H1 (cell line): ENCODE measurements around the gene INF2. TPM values are rescaled to one million over a fixed set of nuclear protein-coding genes. Genes with fewer than 3 reads are reported as not detected.

ENCODE experiments used
- CHD7 ChIP-seq: fragments of 300-600 bp; sonication (generic); IDR thresholded peaks from 2 replicates; pipeline ENCODE4 v1.7.1; 2012; ENCODE audit warnings: low read length, moderate library complexity, mild to moderate bottlenecking, inconsistent platforms; ENCODE audit not compliant: insufficient replicate concordance
- HDAC6 ChIP-seq: IDR thresholded peaks from one replicate; pipeline ENCODE4 v1.7.1; 2012; ENCODE audit warnings: low read depth, mild to moderate bottlenecking, inconsistent platforms, low read length, moderate library complexity
- NANOG ChIP-seq: IDR thresholded peaks from 2 replicates; pipeline ENCODE4 v1.6.1; 2011; ENCODE audit warnings: low read length, low read depth, mild to moderate bottlenecking, inconsistent platforms; ENCODE audit not compliant: insufficient read depth, poor library complexity, severe bottlenecking
- PHF8 ChIP-seq: fragments of 200-600 bp; sonication (generic); conservative IDR thresholded peaks from 2 replicates; pipeline ENCODE4 v1.7.1; 2012; ENCODE audit warnings: low read depth, mild to moderate bottlenecking, inconsistent platforms, low read length, moderate library complexity
- polyA plus RNA-seq, 7 experiments: library from polyadenylated mRNA; depleted of rRNA in 3 of 7; stranded (reverse) in 5 of 7; unstranded in 2 of 7; fragments of >200 nt in 5 of 7; fragments of 200-250 nt in 2 of 7; gene quantifications; 1 replicate in 5 of 7; 2 replicates in 1 of 7; 4 replicates in 1 of 7; pipeline versions ENCODE4 v1.2.1 to v1.2.3, GENCODE V29; 2011 to 2013; ENCODE audit warnings: missing spikeins in 2 of 7, mixed read lengths in 2 of 7
- total RNA-seq: library from RNA; stranded (reverse); fragmentation: NEBNext Ultra II Directional; extraction: Animal tissue kit (Norgen Biotek cat#: 25700); gene quantifications from 2 replicates; pipeline ENCODE4 v1.2.1, GENCODE V29; 2021
- TF ChIP-seq, protein P1 (sequence below), 3 experiments: IDR thresholded peaks; 1 replicate in 2 of 3; 2 replicates in 1 of 3; pipeline versions ENCODE4 v1.5.1 to v1.6.1; 2011; ENCODE audit warnings: low read length in 3 of 3, mild to moderate bottlenecking in 3 of 3, inconsistent platforms in 2 of 3, low read depth in 1 of 3, moderate library complexity in 1 of 3; ENCODE audit not compliant: insufficient read depth in 1 of 3; ENCODE audit errors: control extremely low read depth in 1 of 3
- TF ChIP-seq, protein P2 (sequence below): IDR thresholded peaks from 2 replicates; pipeline ENCODE4 v1.6.1; 2011; ENCODE audit warnings: low read length, improper control_type of control experiment

The INF2 gene
- total and polyA plus RNA-seq, 2 of the 8 experiments (the other 6 are each of a cell fraction or from before 2014, with no cell fraction given): 29.1 to 59.5 TPM

- TF ChIP-seq, protein P1, sequence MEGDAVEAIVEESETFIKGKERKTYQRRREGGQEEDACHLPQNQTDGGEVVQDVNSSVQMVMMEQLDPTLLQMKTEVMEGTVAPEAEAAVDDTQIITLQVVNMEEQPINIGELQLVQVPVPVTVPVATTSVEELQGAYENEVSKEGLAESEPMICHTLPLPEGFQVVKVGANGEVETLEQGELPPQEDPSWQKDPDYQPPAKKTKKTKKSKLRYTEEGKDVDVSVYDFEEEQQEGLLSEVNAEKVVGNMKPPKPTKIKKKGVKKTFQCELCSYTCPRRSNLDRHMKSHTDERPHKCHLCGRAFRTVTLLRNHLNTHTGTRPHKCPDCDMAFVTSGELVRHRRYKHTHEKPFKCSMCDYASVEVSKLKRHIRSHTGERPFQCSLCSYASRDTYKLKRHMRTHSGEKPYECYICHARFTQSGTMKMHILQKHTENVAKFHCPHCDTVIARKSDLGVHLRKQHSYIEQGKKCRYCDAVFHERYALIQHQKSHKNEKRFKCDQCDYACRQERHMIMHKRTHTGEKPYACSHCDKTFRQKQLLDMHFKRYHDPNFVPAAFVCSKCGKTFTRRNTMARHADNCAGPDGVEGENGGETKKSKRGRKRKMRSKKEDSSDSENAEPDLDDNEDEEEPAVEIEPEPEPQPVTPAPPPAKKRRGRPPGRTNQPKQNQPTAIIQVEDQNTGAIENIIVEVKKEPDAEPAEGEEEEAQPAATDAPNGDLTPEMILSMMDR (IDR thresholded peaks at IDR 0.05; ENCODE audit: control extremely low read depth in 1 of 3, insufficient read depth in 1 of 3, low read depth in 1 of 3, low read length in 3 of 3): peak in 1 of 3 experiments; percentile 5; a peak in 2 of 4 replicates
- no peak for TF ChIP-seq CHD7
- TF ChIP-seq, protein P2, sequence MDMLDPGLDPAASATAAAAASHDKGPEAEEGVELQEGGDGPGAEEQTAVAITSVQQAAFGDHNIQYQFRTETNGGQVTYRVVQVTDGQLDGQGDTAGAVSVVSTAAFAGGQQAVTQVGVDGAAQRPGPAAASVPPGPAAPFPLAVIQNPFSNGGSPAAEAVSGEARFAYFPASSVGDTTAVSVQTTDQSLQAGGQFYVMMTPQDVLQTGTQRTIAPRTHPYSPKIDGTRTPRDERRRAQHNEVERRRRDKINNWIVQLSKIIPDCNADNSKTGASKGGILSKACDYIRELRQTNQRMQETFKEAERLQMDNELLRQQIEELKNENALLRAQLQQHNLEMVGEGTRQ: no peak
- no peak for TF ChIP-seq NANOG
- no peak for TF ChIP-seq PHF8
- no peak for TF ChIP-seq HDAC6
- TF ChIP-seq, all 59 proteins: peak for 2
These were observed 26.0 kb downstream of the INF2 start (continued) for GRCh38 chr14:104715416-104715815.
